Measurements from ENCODE around the gene ATN1. TPM values are rescaled to one million over a fixed set of nuclear protein-coding genes. Genes with fewer than 3 reads are reported as not detected.
A peak's percentile ranks its signal among the peaks of the same experiment; 100 is the strongest.

Gene ATN1
- total RNA-seq, 1 experiment from 2014 or later = 84.7 TPM

DNA sequence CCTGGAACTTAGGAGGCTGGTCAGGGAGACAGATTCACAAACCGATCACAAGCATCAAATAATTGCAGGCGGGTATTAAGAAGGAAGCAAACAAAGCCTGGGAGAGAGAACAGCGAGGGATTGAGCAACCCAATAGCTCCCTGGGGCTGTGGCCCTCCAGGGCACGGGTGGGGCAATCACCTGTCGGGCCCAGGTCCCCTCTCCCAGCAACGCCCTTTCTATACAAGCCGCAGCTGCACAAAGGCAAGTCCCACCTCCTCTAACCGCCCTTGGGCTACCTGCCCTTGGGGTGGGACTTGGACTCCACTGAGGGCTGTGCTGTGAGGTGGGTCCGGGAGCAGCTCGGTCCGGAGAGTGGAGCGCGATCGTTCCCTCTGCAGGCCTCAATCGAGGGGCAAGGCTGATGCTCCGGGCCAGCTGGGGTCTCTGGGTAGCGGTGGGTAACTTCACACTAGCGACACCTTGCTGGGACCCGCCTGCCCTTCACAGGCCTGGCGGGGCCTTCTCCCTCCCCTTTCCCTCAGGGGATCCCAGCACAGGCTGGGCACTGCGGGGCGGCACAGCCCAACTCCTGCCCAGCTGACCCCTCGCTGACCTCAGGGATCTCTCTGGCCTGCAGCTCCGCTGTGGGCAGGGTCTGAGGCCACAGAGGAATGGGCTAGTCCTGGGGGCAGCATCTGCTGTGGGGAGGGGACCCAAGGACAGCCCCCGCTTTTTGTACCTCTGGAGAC lies 34.7 kb downstream of the ATN1 start:
- no TSS peak for BruUV-seq (replicated peaks)
- peak overlapping the region; percentile 94 for H3K27ac Mint-ChIP-seq (ENCODE audit: low read depth, unreplicated experiment)
- no peaks in the 10 kb centered on the region for H3K9me3 Mint-ChIP-seq (ENCODE audit: unreplicated experiment)
- ChIA-PET CTCF (interaction anchor here (0.6 to 6.4 kb wide), 14 partner anchors 17 to 151 kb away, joined by 3 to 160 read pairs (median 5); partner anchors contain the start of genes C12orf57, C1RL, RNU7-1 and SPSB2), POLR2A (interaction anchor here (0.7 to 7.0 kb wide), 22 partner anchors 8 to 492 kb away, joined by 3 to 495 read pairs (median 5); partner anchors contain the start of genes ATN1, C12orf57, C1RL and C1S)
- peaks cover 51% of the 10 kb centered on the region for H3K4me1 Mint-ChIP-seq (ENCODE audit: insufficient read depth, unreplicated experiment)
- H3K36me3 Mint-ChIP-seq (ENCODE audit: insufficient read depth, unreplicated experiment) = peaks cover 49% of the 10 kb centered on the region
- TF ChIP-seq, protein P1, sequence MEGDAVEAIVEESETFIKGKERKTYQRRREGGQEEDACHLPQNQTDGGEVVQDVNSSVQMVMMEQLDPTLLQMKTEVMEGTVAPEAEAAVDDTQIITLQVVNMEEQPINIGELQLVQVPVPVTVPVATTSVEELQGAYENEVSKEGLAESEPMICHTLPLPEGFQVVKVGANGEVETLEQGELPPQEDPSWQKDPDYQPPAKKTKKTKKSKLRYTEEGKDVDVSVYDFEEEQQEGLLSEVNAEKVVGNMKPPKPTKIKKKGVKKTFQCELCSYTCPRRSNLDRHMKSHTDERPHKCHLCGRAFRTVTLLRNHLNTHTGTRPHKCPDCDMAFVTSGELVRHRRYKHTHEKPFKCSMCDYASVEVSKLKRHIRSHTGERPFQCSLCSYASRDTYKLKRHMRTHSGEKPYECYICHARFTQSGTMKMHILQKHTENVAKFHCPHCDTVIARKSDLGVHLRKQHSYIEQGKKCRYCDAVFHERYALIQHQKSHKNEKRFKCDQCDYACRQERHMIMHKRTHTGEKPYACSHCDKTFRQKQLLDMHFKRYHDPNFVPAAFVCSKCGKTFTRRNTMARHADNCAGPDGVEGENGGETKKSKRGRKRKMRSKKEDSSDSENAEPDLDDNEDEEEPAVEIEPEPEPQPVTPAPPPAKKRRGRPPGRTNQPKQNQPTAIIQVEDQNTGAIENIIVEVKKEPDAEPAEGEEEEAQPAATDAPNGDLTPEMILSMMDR (IDR thresholded peaks at IDR 0.05; ENCODE audit: unreplicated experiment) = no peak
- H3K4me3 Mint-ChIP-seq (ENCODE audit: unreplicated experiment) = peak overlapping the region; percentile 87
- H3K27me3 Mint-ChIP-seq (ENCODE audit: insufficient read depth, unreplicated experiment) = no peaks in the 10 kb centered on the region
- no peak for DNase-seq (ENCODE audit: unreplicated experiment)
- intact Hi-C loops (cut with micrococcal nuclease) = loop anchor here (5.0 kb wide), 1 partner anchor 145 kb away; the partner anchor contains the start of gene C1RL

GRCh38 chr12:6963016-6963731 lies 35.4 kb downstream of the ATN1 start:
- no peaks in the 10 kb centered on the region for H3K9me3 Mint-ChIP-seq (ENCODE audit: unreplicated experiment)
- peak; percentile 89 for DNase-seq (ENCODE audit: unreplicated experiment)
- peaks cover 51% of the 10 kb centered on the region for H3K4me1 Mint-ChIP-seq (ENCODE audit: insufficient read depth, unreplicated experiment)
- H3K36me3 Mint-ChIP-seq (ENCODE audit: insufficient read depth, unreplicated experiment) = peaks cover 55% of the 10 kb centered on the region
- H3K27me3 Mint-ChIP-seq (ENCODE audit: insufficient read depth, unreplicated experiment) = no peaks in the 10 kb centered on the region
- ChIA-PET POLR2A (interaction anchor here (0.7 to 7.0 kb wide), 25 partner anchors 8 to 493 kb away, joined by 3 to 495 read pairs (median 6); partner anchors contain the start of genes ATN1, C12orf57, C1RL and C1S), CTCF (interaction anchor here (0.6 to 6.4 kb wide), 17 partner anchors 17 to 150 kb away, joined by 3 to 160 read pairs (median 6); partner anchors contain the start of genes C12orf57, C1RL, LPCAT3 and RNU7-1)
- BruUV-seq (replicated peaks) = no TSS peak
- intact Hi-C loops (cut with micrococcal nuclease) = loop anchor here (5.0 kb wide), 1 partner anchor 144 kb away; the partner anchor contains the start of gene C1RL
- peak overlapping the region; percentile 87 for H3K4me3 Mint-ChIP-seq (ENCODE audit: unreplicated experiment)
- peak overlapping the region; percentile 94 for H3K27ac Mint-ChIP-seq (ENCODE audit: low read depth, unreplicated experiment)
- TF ChIP-seq, protein P1 (IDR thresholded peaks at IDR 0.05; ENCODE audit: unreplicated experiment) = no peak

- Mint-ChIP-seq H3K4me3 (ENCODE audit: unreplicated experiment) (peak overlapping the region; percentile 87), H3K36me3 (ENCODE audit: insufficient read depth, unreplicated experiment) (peaks cover 61% of the 10 kb centered on the region), H3K27me3 (ENCODE audit: insufficient read depth, unreplicated experiment) (no peaks in the 10 kb centered on the region), H3K4me1 (ENCODE audit: insufficient read depth, unreplicated experiment) (peaks cover 57% of the 10 kb centered on the region), H3K9me3 (ENCODE audit: unreplicated experiment) (no peaks in the 10 kb centered on the region), H3K27ac (ENCODE audit: low read depth, unreplicated experiment) (peak overlapping the region; percentile 94)
- intact Hi-C loops (cut with micrococcal nuclease) = loop anchor here (2.0 to 5.0 kb wide), 2 partner anchors 79 to 143 kb away; partner anchors contain the start of gene C1RL
- ChIA-PET CTCF (interaction anchor here (0.6 to 6.4 kb wide), 26 partner anchors 9 to 426 kb away, joined by 3 to 160 read pairs (median 4); partner anchors contain the start of genes C12orf57, C1RL, LPCAT3 and MLF2), POLR2A (interaction anchor here (0.6 to 7.0 kb wide), 23 partner anchors 9 to 275 kb away, joined by 3 to 495 read pairs (median 6); partner anchors contain the start of genes ATN1, C12orf57, C1RL and C1S)
- TF ChIP-seq, protein P1 (IDR thresholded peaks at IDR 0.05; ENCODE audit: unreplicated experiment) = no peak
- no TSS peak for BruUV-seq (replicated peaks)
- peak; percentile 25 for DNase-seq (ENCODE audit: unreplicated experiment)
Observed at GRCh38 chr12:6963791-6964413, 36.1 kb downstream of the ATN1 start.
